ENCODE measurements around the gene ST6GAL2.

ST6GAL2 gene

DNA sequence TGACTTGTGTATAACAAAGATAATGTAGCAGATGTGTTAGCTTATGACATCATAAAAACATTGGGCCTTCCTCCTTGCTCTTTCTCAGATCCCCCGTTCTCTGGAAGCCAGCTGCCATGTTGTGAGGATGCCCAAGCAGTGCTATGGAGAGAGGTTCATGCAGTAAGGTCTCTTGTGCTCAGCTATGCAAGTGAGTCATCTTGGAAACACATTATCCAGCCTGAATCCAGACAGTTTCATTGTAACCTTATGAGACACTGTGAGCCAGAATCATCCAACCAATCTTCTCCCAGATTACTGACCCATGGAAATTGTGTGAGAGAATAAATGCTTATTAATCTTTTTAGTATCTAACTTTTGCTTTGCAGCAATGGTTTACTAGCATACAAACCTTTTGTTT, 60.8 kb downstream of the ST6GAL2 start:
- DNase-seq: no peak

GRCh38 chr2:106816974-106817373, 69.0 kb downstream of the ST6GAL2 start:
- DNase-seq: no peak

GRCh38 chr2:106812841-106813240, 73.1 kb downstream of the ST6GAL2 start:
- no peak for DNase-seq

GRCh38 chr2:106812383-106812782, 73.6 kb downstream of the ST6GAL2 start:
- peak; percentile 31 for DNase-seq

DNA sequence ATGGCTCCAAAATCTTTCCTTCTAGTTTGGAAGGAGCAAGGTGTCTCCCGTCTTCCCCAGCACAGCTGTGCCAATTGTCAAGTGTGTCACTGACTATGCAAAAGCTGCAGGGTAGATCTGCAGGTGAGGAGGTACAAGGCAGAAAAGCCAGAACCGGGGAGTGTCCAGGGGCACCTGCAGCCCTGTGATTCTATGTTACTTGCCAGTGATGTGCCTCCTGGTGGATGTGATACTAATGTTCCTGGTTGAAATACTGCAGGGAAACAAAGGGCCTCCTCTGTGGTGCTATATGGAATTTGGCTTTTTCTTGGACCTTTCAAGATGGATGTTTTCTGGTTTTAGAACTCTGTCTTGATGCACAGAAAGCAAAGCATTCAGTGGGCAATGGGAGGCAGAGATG, 80.3 kb downstream of the ST6GAL2 start:
- DNase-seq: no peak

GRCh38 chr2:106804161-106804560, 81.8 kb downstream of the ST6GAL2 start:
- no peak for DNase-seq

DNA sequence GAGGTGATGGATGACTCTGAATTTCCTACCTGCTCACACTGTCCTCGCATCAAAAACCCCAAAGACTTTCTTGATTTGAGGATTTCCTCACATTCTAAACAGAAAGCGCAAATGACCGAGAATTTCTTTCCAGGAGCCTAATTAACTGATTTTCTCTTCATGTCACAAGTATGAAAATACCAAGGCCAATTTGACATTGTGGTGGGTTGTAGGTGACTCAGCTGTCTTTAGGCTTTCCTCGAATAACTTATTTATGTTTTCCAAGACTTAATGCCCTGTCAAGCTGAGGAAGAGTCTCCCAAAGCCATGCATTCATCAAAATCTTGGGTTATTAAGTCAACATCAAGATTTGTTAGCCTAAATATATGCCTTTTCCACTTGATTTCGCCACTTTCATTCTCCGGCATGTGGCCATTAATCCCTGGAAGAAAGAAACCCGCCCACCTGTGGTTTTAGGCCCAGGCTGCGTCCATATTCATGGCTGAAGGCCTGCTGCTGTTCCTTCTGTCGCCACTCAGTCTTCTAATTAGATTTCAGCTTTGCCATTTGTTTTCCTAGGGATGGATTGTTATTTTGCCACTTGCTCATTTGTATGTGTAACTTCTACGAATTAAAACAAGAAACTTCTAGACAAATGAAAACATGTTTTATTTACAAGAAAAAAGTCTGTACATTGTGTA, 84.9 kb downstream of the ST6GAL2 start:
- DNase-seq: no peak

- no peak for DNase-seq
Observed at GRCh38 chr2:106800180-106800579, 85.8 kb downstream of the ST6GAL2 start.

DNA sequence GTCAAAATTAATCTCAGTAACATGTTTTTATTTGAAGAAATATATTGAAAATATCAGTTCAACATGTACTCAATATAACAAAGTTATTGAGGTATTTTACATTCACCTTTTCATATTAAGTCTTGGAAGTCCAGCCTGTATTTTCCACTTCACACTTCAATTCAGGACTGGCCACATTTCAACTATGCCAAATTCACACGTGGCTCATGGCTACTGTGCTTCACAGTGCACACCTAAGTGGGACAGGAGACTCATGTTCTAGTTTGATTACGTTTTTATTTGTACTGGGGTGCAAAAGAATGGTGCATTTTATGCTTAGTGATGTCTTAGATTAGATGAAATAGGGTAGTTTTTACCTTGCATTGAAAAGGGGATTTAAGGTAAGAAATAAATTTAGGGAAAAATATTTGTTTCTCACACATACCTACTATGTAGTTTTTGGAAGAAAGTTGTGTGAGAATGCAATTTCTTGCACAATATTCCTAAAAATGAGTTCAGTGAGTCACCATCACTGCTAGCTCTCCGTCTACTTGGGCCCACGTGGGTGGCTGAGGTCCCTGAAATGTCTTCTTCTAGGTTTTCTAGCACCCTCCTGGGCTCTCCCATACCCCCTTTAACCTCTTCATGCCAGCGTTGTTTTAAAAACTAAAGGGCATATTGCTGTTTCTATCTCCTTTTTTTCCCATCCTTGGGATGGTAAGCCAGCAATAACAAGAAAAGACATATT, 87.0 kb downstream of the ST6GAL2 start:
- no peak for DNase-seq

DNA sequence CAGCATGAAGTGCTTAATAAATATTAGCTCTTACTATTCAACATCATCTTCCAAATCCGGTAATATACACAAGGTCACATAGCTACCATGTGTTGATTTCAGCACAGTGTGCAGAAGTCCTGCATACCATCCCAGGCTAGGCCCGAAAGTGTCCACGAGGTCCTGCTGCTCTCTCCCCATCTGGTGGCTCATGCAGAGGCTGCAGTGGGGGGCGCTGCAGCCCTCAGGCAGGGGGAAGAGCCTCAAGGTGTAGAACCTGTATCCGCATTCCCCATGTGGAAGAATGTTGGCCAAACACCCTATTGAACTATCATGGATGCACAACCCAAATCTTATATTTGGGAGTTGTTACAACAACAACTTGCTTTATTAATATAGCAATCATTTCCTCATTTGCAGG, 88.5 kb downstream of the ST6GAL2 start:
- no peak for DNase-seq

GRCh38 chr2:106792671-106793070, 93.3 kb downstream of the ST6GAL2 start:
- no peak for DNase-seq

DNA sequence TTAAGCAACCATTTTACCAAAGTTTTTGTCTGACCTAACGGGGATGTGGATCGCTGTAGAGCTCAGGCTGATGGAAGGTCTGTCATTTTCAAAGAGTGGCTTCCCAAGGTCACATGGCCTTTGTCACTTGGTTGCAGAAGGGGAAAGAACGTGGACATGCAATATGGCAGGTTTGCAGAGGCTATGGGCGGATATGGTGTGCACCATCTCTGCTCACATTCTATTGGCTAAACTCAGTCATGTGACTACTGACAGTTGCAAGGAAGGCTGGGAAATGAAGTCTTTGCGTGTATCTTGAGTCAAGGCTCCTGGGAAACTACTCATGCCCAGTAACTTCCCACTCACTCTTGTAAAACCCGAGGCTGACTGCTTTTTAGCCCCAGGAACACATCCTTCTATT, 96.8 kb downstream of the ST6GAL2 start:
- DNase-seq: no peak

GRCh38 chr2:106782681-106783080, 103.3 kb downstream of the ST6GAL2 start:
- DNase-seq: no peak

DNA sequence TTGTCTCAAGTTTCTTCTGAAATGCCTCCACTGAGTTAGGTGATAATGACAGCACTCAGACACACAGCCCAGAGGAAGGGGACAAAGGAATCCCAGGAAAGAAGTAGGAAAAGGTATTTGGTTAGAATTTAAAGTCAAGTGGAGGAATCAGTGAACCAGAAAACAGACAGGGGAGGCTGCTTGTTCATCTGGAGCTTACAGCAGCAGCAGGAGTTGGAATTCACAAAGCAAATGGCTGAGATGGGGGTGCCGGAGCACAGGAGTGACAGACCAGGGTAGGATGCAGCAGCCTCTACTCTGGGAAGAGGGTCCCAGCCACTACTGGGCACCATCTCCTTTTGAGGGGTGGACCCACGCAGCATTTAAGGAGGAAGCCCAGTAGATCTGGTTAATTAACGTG, 104.8 kb downstream of the ST6GAL2 start:
- DNase-seq: no peak

DNA sequence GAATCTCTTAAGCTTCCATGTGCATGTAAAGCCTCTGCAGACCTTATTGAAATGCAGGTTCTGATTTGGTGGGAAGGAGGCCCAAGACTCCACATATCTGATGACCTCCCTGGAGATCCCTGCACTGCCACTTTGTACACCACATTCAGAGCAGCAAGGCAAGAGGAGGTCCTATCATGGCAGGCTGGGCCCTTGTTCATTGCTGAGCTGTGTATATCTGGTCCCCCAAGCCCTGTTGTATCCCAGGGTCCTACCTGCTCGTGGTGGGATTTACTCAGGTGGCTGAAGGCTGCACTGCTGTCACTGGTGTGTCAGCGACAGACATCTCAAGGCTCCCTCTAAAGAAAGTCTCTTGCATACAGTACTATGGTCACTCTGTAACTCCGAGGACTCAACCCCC, 114.2 kb downstream of the ST6GAL2 start:
- DNase-seq: no peak

GRCh38 chr2:106770986-106771385, 115.0 kb downstream of the ST6GAL2 start:
- DNase-seq: no peak

DNA sequence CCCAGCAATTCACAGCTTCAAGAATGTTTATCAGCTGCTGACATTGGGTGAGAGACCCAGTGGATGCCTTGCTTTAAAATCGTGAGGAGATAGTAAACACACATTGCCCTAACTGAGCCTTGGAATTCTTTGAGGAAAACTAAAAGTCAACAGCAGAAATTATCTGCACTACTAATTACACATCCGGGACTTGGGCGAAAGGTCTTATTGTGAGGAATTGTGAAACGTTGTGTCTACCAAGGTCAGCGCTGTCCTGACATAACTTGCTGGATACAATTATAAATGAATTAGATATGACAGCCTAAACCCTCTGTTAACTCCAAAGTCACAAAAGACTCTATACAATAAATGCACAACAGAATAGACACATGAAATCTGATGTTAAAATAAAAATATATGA, 121.4 kb downstream of the ST6GAL2 start:
- no peak for DNase-seq

DNA sequence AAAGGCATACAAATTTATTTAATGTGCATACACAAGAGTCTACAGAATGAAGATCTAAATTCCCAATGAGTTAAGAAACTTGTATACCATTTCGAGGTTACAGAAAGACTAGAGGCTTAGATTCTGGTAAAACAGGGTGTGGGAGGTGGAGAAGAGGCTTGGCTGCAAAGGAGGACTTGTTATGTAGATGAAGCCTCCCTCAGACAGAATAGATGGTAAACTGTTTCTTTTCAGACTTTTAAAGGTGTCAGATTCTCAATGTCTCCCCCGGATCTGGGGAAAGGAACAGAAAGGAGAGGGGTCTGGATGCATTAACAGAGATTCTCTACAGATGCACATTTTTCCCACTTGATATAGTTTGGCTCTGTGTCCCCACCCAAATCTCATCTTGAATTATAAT, 126.0 kb downstream of the ST6GAL2 start:
- DNase-seq: no peak

GRCh38 chr2:106758901-106759497, 127.0 kb downstream of the ST6GAL2 start:
- peak; percentile 45 for DNase-seq

Measured in femur (tissue), 1 donor.